Measurements from ENCODE around the gene LMBR1. TPM values are rescaled to one million over a fixed set of nuclear protein-coding genes. Genes with fewer than 3 reads are reported as not detected.

LMBR1 gene
- total RNA-seq, 1 donor from 2014 or later, result 49.7 TPM

DNA sequence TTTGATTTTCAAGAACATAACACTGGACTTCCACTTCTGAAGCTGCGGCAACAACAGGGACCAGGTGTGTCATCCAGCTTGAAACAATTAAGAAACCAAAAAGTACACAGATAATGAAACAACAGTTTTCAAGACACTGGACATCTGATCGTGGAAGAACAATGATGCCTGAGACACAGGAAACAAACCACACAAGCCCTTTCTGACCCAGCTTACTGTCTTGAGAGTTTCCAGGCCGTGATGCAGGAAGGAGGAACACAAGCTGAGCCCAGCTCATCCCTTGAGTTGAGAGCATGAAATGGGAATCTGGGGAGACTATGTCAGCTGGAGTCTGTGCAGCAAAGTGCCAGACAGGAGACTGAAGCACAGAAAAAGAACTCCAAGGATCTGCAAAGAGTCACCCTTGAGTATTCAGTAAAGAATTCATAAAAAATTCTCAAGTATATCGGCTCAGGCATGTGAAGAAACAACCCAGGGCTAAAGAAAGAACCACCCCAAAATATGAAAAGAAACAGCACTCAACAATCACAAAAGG is 160.8 kb downstream of the LMBR1 start:
- H3K9me3 ChIP-seq (ENCODE audit: insufficient read depth, low read depth, low read length), result no peaks in the 10 kb centered on the region
- Mint-ChIP-seq H3K4me3 (ENCODE audit: unreplicated experiment) (peak overlapping the region; percentile 28), H3K36me3 (ENCODE audit: low read depth, unreplicated experiment) (peaks cover 16% of the 10 kb centered on the region), H3K4me1 (ENCODE audit: low read depth, unreplicated experiment) (peaks cover 19% of the 10 kb centered on the region), H3K9me3 (ENCODE audit: unreplicated experiment) (peaks cover 11% of the 10 kb centered on the region), H3K27me3 (ENCODE audit: low read depth, unreplicated experiment) (no peaks in the 10 kb centered on the region), H3K27ac (ENCODE audit: unreplicated experiment) (no peak overlapping the region)
- no peaks in the 10 kb centered on the region for H4K20me1 ChIP-seq (ENCODE audit: insufficient read depth, low read length)
- peak overlapping the region; percentile 43 for H3K27ac ChIP-seq (ENCODE audit: low read depth, low read length)
- peak overlapping the region; percentile 61 for H3K4me2 ChIP-seq (ENCODE audit: low read length)
- FAIRE-seq, result peak; percentile 73
- H3K36me3 ChIP-seq (ENCODE audit: insufficient read depth, low read length), result no peaks in the 10 kb centered on the region
- peak overlapping the region; percentile 36 for H3K9ac ChIP-seq (ENCODE audit: low read length)
- peak; percentile 9 for DNase-seq (ENCODE audit: low read depth)
- H3K4me1 ChIP-seq (ENCODE audit: insufficient read depth, low read length), result no peaks in the 10 kb centered on the region
- H2AFZ ChIP-seq (ENCODE audit: low read depth, low read length), result no peak overlapping the region
- H3K4me3 ChIP-seq (ENCODE audit: insufficient read depth, low read depth, low read length), result no peak overlapping the region
- H3K27me3 ChIP-seq (ENCODE audit: insufficient read depth, low read length), result no peaks in the 10 kb centered on the region
- no peaks in the 10 kb centered on the region for H3K79me2 ChIP-seq (ENCODE audit: insufficient read depth, low read length)
- TF ChIP-seq, protein P1, sequence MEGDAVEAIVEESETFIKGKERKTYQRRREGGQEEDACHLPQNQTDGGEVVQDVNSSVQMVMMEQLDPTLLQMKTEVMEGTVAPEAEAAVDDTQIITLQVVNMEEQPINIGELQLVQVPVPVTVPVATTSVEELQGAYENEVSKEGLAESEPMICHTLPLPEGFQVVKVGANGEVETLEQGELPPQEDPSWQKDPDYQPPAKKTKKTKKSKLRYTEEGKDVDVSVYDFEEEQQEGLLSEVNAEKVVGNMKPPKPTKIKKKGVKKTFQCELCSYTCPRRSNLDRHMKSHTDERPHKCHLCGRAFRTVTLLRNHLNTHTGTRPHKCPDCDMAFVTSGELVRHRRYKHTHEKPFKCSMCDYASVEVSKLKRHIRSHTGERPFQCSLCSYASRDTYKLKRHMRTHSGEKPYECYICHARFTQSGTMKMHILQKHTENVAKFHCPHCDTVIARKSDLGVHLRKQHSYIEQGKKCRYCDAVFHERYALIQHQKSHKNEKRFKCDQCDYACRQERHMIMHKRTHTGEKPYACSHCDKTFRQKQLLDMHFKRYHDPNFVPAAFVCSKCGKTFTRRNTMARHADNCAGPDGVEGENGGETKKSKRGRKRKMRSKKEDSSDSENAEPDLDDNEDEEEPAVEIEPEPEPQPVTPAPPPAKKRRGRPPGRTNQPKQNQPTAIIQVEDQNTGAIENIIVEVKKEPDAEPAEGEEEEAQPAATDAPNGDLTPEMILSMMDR (IDR thresholded peaks at IDR 0.05; ENCODE audit: insufficient read depth, low read depth, low read length), result no peak
- no peak for TF ChIP-seq EZH2 (IDR thresholded peaks at IDR 0.05; ENCODE audit: insufficient read depth, low read length)

DNA sequence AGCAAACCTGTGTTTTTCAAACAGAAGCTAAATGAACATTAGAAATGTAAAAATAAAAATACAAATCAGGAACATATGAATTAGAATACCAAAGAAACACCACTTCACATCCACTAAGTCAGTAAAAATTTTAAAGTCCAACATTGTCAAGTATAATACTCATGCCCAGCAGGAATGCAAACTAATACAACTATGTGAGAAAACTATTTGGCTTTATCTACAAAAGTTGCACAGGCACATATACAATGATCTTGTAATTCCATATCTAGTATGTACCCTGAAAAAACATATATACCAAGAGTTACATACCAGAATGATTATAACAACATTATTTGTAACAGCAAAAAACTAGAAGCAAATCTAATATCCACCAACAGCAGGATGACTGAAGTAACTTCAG is 161.3 kb downstream of the LMBR1 start:
- Histone ChIP-seq H3K4me1 (ENCODE audit: insufficient read depth, low read length) (no peaks in the 10 kb centered on the region), H2AFZ (ENCODE audit: low read depth, low read length) (no peak overlapping the region), H4K20me1 (ENCODE audit: insufficient read depth, low read length) (no peaks in the 10 kb centered on the region), H3K27ac (ENCODE audit: low read depth, low read length) (peak overlapping the region; percentile 43), H3K27me3 (ENCODE audit: insufficient read depth, low read length) (no peaks in the 10 kb centered on the region), H3K4me3 (ENCODE audit: insufficient read depth, low read depth, low read length) (no peak overlapping the region), H3K9ac (ENCODE audit: low read length) (peak overlapping the region; percentile 36), H3K36me3 (ENCODE audit: insufficient read depth, low read length) (no peaks in the 10 kb centered on the region), H3K9me3 (ENCODE audit: insufficient read depth, low read depth, low read length) (no peaks in the 10 kb centered on the region), H3K4me2 (ENCODE audit: low read length) (peak overlapping the region; percentile 61), H3K79me2 (ENCODE audit: insufficient read depth, low read length) (no peaks in the 10 kb centered on the region)
- TF ChIP-seq EZH2 (IDR thresholded peaks at IDR 0.05; ENCODE audit: insufficient read depth, low read length), result no peak
- TF ChIP-seq, protein P1 (IDR thresholded peaks at IDR 0.05; ENCODE audit: insufficient read depth, low read depth, low read length), result no peak
- DNase-seq (ENCODE audit: low read depth) (peak; percentile 43), FAIRE-seq (no peak)
- Mint-ChIP-seq H3K27ac (ENCODE audit: unreplicated experiment) (no peak overlapping the region), H3K27me3 (ENCODE audit: low read depth, unreplicated experiment) (no peaks in the 10 kb centered on the region), H3K4me3 (ENCODE audit: unreplicated experiment) (no peak overlapping the region), H3K9me3 (ENCODE audit: unreplicated experiment) (peaks cover 11% of the 10 kb centered on the region), H3K36me3 (ENCODE audit: low read depth, unreplicated experiment) (peaks cover 16% of the 10 kb centered on the region), H3K4me1 (ENCODE audit: low read depth, unreplicated experiment) (peaks cover 19% of the 10 kb centered on the region)

DNA sequence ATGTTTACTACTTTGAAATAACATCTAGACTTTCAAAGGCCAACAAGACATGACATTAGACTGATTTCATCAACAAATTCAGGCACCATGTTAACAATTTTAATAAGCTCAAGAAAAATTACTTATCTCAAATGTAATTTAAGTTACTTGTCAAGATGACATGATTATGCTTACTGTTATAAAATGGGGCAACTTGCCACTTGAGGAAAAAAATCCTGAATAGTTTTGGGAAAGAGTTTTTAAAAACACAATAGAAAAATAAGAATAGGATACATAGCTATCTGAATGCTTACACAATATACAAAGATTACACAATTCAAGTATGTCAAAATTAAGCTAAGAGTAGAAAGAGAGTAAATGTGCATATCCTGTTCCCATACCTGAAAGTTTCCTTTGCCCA is 167.0 kb downstream of the LMBR1 start:
- DNase-seq (ENCODE audit: low read depth) (no peak), FAIRE-seq (no peak)
- Mint-ChIP-seq H3K27ac (ENCODE audit: unreplicated experiment) (no peak overlapping the region), H3K27me3 (ENCODE audit: low read depth, unreplicated experiment) (no peaks in the 10 kb centered on the region), H3K4me1 (ENCODE audit: low read depth, unreplicated experiment) (no peaks in the 10 kb centered on the region), H3K36me3 (ENCODE audit: low read depth, unreplicated experiment) (no peaks in the 10 kb centered on the region), H3K9me3 (ENCODE audit: unreplicated experiment) (no peaks in the 10 kb centered on the region), H3K4me3 (ENCODE audit: unreplicated experiment) (no peak overlapping the region)
- H2AFZ ChIP-seq (ENCODE audit: low read depth, low read length), result no peak overlapping the region
- H3K9ac ChIP-seq (ENCODE audit: low read length), result no peak overlapping the region
- H3K79me2 ChIP-seq (ENCODE audit: insufficient read depth, low read length), result no peaks in the 10 kb centered on the region
- no peaks in the 10 kb centered on the region for H3K9me3 ChIP-seq (ENCODE audit: insufficient read depth, low read depth, low read length)
- no peaks in the 10 kb centered on the region for H3K36me3 ChIP-seq (ENCODE audit: insufficient read depth, low read length)
- H3K4me1 ChIP-seq (ENCODE audit: insufficient read depth, low read length), result no peaks in the 10 kb centered on the region
- H3K27ac ChIP-seq (ENCODE audit: low read depth, low read length), result no peak overlapping the region
- H3K4me2 ChIP-seq (ENCODE audit: low read length), result no peak overlapping the region
- no peaks in the 10 kb centered on the region for H3K27me3 ChIP-seq (ENCODE audit: insufficient read depth, low read length)
- no peaks in the 10 kb centered on the region for H4K20me1 ChIP-seq (ENCODE audit: insufficient read depth, low read length)
- H3K4me3 ChIP-seq (ENCODE audit: insufficient read depth, low read depth, low read length), result no peak overlapping the region
- TF ChIP-seq EZH2 (IDR thresholded peaks at IDR 0.05; ENCODE audit: insufficient read depth, low read length), result no peak
- TF ChIP-seq, protein P1 (IDR thresholded peaks at IDR 0.05; ENCODE audit: insufficient read depth, low read depth, low read length), result no peak

Measured in astrocyte (in vitro differentiated cells and primary cell).